GM23338 (cell line): ENCODE measurements around the gene SDHB. TPM values are rescaled to one million over a fixed set of nuclear protein-coding genes. Genes with fewer than 3 reads are reported as not detected.

Source experiments
- ATAC-seq: fragments of 200-7000 bp; cut with Tn5 transposase; 3 replicates; pipeline ENCODE4 v1.9.1; 2020
- DNase-seq: peaks from one replicate; pipeline ENCODE4 v3.0.0-alpha.2; 2015; ENCODE audit warnings: low spot score
- H2AFZ ChIP-seq: fragments of 200-600 bp; sonication (generic); 2 replicates; pipeline ENCODE4 v1.8.0; 2016; ENCODE audit warnings: antibody characterized with exemption, mild to moderate bottlenecking, moderate library complexity
- H3F3A ChIP-seq: fragments of 200-600 bp; sonication (generic); replicated peaks from 2 replicates; pipeline ENCODE4 v1.8.0; 2017; ENCODE audit warnings: antibody characterized with exemption, mixed run types, low read depth
- H3K27ac ChIP-seq: fragments of 200-600 bp; sonication (generic); 2 replicates; pipeline ENCODE4 v1.6.1; 2016; ENCODE audit warnings: low read depth
- H3K27me3 ChIP-seq: fragments of 200-600 bp; sonication (generic); 2 replicates; pipeline ENCODE4 v1.8.0; 2016; ENCODE audit warnings: mild to moderate bottlenecking, mixed run types, moderate library complexity; ENCODE audit not compliant: insufficient read depth
- H3K36me3 ChIP-seq: fragments of 200-600 bp; sonication (generic); 2 replicates; pipeline ENCODE4 v1.8.0; 2016; ENCODE audit warnings: mild to moderate bottlenecking; ENCODE audit not compliant: insufficient read depth
- H3K4me1 ChIP-seq: fragments of 200-600 bp; sonication (generic); 2 replicates; pipeline ENCODE4 v1.8.0; 2016; ENCODE audit warnings: mild to moderate bottlenecking, moderate library complexity; ENCODE audit not compliant: insufficient read depth
- H3K4me2 ChIP-seq: fragments of 200-600 bp; sonication (generic); 2 replicates; pipeline ENCODE4 v1.7.1; 2017; ENCODE audit warnings: mixed run types
- H3K4me3 ChIP-seq: fragments of 200-600 bp; sonication (generic); 2 replicates; pipeline ENCODE4 v1.6.1; 2016; ENCODE audit warnings: mixed run types
- H3K79me2 ChIP-seq: fragments of 200-600 bp; sonication (generic); replicated peaks from 2 replicates; pipeline ENCODE4 v1.8.0; 2017; ENCODE audit warnings: mild to moderate bottlenecking; ENCODE audit not compliant: insufficient read depth
- H3K9me2 ChIP-seq: fragments of 200-600 bp; sonication (generic); 2 replicates; pipeline ENCODE4 v1.8.0; 2017; ENCODE audit not compliant: insufficient read depth
- H4K20me1 ChIP-seq: fragments of 200-600 bp; sonication (generic); replicated peaks from 2 replicates; pipeline ENCODE4 v1.8.0; 2017; ENCODE audit warnings: mild to moderate bottlenecking; ENCODE audit not compliant: insufficient read depth
- H3K27ac Mint-ChIP-seq: 2 replicates; pipeline ENCODE4 v1.8.0; 2020; ENCODE audit warnings: inconsistent platforms, mild to moderate bottlenecking, moderate library complexity, mixed read lengths
- H3K27me3 Mint-ChIP-seq: 3 replicates; pipeline ENCODE4 v1.8.0; 2022; ENCODE audit warnings: low read depth, mild to moderate bottlenecking, moderate library complexity, mixed read lengths, inconsistent platforms; ENCODE audit not compliant: insufficient read depth, poor library complexity
- H3K36me3 Mint-ChIP-seq: 3 replicates; pipeline ENCODE4 v1.8.0; 2021; ENCODE audit warnings: low read depth, mild to moderate bottlenecking, inconsistent platforms, moderate library complexity, mixed read lengths
- H3K4me1 Mint-ChIP-seq: 3 replicates; pipeline ENCODE4 v1.8.0; 2020; ENCODE audit warnings: mild to moderate bottlenecking, inconsistent platforms, mixed read lengths
- H3K4me3 Mint-ChIP-seq: 3 replicates; pipeline ENCODE4 v1.8.0; 2021; ENCODE audit warnings: moderate library complexity, mild to moderate bottlenecking, inconsistent platforms, mixed read lengths
- H3K9me3 Mint-ChIP-seq: 3 replicates; pipeline ENCODE4 v1.8.0; 2020; ENCODE audit warnings: moderate library complexity, mild to moderate bottlenecking, inconsistent platforms, mixed read lengths
- CREB1 ChIP-seq: fragments of 250-450 bp; sonication (Bioruptor Pico); IDR thresholded peaks from 2 replicates; pipeline ENCODE4 v1.5.0; 2020; ENCODE audit warnings: low read depth, mild to moderate bottlenecking, moderate library complexity
- EZH2phosphoT487 ChIP-seq: fragments of 200-600 bp; sonication (generic); IDR thresholded peaks from one replicate; pipeline ENCODE4 v1.8.1; 2018; ENCODE audit warnings: antibody characterized with exemption; ENCODE audit not compliant: unreplicated experiment
- POLR2AphosphoS5 ChIP-seq: IDR thresholded peaks from 2 replicates; pipeline ENCODE4 v1.6.1; 2016; ENCODE audit warnings: antibody characterized with exemption, low read depth
- REST ChIP-seq: IDR thresholded peaks from one replicate; pipeline ENCODE4 v1.6.1; 2018; ENCODE audit warnings: antibody characterized with exemption; ENCODE audit not compliant: unreplicated experiment
- ZNF114 ChIP-seq: fragments of 250-450 bp; sonication (Bioruptor Pico); IDR thresholded peaks from 2 replicates; pipeline ENCODE4 v1.5.0; 2020; ENCODE audit warnings: mild to moderate bottlenecking, moderate library complexity
- ZNF331 ChIP-seq: fragments of 250-450 bp; sonication (Bioruptor Pico); IDR thresholded peaks from 2 replicates; pipeline ENCODE4 v1.5.0; 2020; ENCODE audit warnings: low read depth, mild to moderate bottlenecking, moderate library complexity
- ZNF462 ChIP-seq: fragments of 250-450 bp; sonication (Bioruptor Pico); IDR thresholded peaks from 2 replicates; pipeline ENCODE4 v1.5.0; 2020; ENCODE audit warnings: mild to moderate bottlenecking, moderate library complexity
- polyA plus RNA-seq: library from polyadenylated mRNA; unstranded; fragments of >200 nt; fragmentation: Nextera tagmentation; extraction: Ambion mirVana; gene quantifications from 2 replicates; pipeline ENCODE4 v1.2.1, GENCODE V29; 2016
- total RNA-seq: library from RNA; depleted of rRNA; stranded (reverse); fragments of >200 nt; shearing (Covaris generic); gene quantifications from 2 replicates; pipeline ENCODE4 v1.2.3, GENCODE V29; 2014

The SDHB gene
- total and polyA plus RNA-seq, 2 experiments from 2014 or later: 72.8 to 112 TPM

- TF ChIP-seq ZNF462 (no peak), CREB1 (no peak)
These were observed 31.0 kb upstream of the SDHB start (continued) for GRCh38 chr1:17084787-17085186.

- no peak overlapping the region for H3K27ac Mint-ChIP-seq
- no peak for TF ChIP-seq ZNF462
- no peak for TF ChIP-seq EZH2phosphoT487
- TF ChIP-seq ZNF114 (CRISPR knock-in tag): no peak
- no peak for TF ChIP-seq REST
- TF ChIP-seq POLR2AphosphoS5: no peak
- TF ChIP-seq ZNF331: no peak
These were observed 28.9 kb upstream of the SDHB start for GRCh38 chr1:17082761-17083160.

More at GRCh38 chr1:17082761-17083160, 28.9 kb upstream of the SDHB start:
- peaks cover 11% of the 10 kb centered on the region for H3K27me3 Mint-ChIP-seq
- H3K36me3 Mint-ChIP-seq: no peaks in the 10 kb centered on the region
- no peak overlapping the region for H3K4me2 ChIP-seq
- no peak overlapping the region for H3K4me3 Mint-ChIP-seq
- ATAC-seq (no peak), DNase-seq (no peak)
- no peaks in the 10 kb centered on the region for H3K27me3 ChIP-seq
- no peak overlapping the region for H2AFZ ChIP-seq
- H3K9me3 Mint-ChIP-seq: no peaks in the 10 kb centered on the region
- H3K9me2 ChIP-seq: no peaks in the 10 kb centered on the region
- no peak overlapping the region for H3K27ac ChIP-seq
- H3K4me1 ChIP-seq: no peaks in the 10 kb centered on the region
- H4K20me1 ChIP-seq: no peaks in the 10 kb centered on the region
- H3F3A ChIP-seq: no peaks in the 10 kb centered on the region
- no peak overlapping the region for H3K4me3 ChIP-seq
- H3K4me1 Mint-ChIP-seq: no peaks in the 10 kb centered on the region
- no peaks in the 10 kb centered on the region for H3K36me3 ChIP-seq
- no peaks in the 10 kb centered on the region for H3K79me2 ChIP-seq
